Epithelial cell of esophagus (primary cell): ENCODE measurements around the gene SETD5.

Experiments used
- DNase-seq: peaks from one replicate; pipeline ENCODE4 v3.0.0; 2010; ENCODE audit warnings: low read depth
- H3K4me3 ChIP-seq: 2 replicates; pipeline ENCODE4 v1.5.1; 2011; ENCODE audit warnings: mild to moderate bottlenecking, low read length, control low read depth
- TF ChIP-seq, protein P1 (sequence below): IDR thresholded peaks from 2 replicates; pipeline ENCODE4 v1.5.1; 2011; ENCODE audit warnings: low read depth, mild to moderate bottlenecking, low read length, control low read depth, inconsistent platforms; ENCODE audit not compliant: insufficient read depth; ENCODE audit errors: missing control alignments

Gene SETD5

DNA sequence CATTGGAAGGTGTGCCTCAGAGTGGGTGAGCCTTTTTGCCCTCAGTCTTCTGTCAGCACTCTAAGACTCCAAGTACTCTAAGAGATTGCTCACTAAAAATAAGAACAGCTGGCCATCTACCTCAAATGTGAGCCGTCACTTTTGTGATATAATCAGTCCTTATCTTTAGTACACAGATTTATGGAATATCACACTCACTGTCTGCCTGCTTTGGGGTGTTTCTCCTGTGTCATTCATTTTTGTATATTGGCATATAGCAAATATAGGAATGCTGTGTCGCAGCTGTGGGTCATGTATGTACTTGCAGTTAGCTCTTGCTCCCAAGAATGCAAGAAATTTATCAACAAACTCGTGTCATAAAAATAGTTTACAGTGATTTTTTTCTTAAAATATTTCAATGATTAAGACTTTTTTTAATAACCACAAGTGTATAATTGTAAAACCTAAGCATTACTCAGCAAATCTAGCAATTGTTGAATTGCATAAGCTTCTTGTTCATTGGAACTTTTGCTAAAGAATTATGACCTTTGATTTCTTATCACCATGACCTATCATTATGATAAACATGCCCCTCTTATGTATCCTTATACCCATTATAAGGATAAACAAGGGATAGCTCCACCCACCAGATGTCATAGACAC lies 18.8 kb downstream of the SETD5 start:
- no peak overlapping the region for H3K4me3 ChIP-seq
- peak; percentile 71 for DNase-seq
- TF ChIP-seq, protein P1, sequence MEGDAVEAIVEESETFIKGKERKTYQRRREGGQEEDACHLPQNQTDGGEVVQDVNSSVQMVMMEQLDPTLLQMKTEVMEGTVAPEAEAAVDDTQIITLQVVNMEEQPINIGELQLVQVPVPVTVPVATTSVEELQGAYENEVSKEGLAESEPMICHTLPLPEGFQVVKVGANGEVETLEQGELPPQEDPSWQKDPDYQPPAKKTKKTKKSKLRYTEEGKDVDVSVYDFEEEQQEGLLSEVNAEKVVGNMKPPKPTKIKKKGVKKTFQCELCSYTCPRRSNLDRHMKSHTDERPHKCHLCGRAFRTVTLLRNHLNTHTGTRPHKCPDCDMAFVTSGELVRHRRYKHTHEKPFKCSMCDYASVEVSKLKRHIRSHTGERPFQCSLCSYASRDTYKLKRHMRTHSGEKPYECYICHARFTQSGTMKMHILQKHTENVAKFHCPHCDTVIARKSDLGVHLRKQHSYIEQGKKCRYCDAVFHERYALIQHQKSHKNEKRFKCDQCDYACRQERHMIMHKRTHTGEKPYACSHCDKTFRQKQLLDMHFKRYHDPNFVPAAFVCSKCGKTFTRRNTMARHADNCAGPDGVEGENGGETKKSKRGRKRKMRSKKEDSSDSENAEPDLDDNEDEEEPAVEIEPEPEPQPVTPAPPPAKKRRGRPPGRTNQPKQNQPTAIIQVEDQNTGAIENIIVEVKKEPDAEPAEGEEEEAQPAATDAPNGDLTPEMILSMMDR, result no peak

DNA sequence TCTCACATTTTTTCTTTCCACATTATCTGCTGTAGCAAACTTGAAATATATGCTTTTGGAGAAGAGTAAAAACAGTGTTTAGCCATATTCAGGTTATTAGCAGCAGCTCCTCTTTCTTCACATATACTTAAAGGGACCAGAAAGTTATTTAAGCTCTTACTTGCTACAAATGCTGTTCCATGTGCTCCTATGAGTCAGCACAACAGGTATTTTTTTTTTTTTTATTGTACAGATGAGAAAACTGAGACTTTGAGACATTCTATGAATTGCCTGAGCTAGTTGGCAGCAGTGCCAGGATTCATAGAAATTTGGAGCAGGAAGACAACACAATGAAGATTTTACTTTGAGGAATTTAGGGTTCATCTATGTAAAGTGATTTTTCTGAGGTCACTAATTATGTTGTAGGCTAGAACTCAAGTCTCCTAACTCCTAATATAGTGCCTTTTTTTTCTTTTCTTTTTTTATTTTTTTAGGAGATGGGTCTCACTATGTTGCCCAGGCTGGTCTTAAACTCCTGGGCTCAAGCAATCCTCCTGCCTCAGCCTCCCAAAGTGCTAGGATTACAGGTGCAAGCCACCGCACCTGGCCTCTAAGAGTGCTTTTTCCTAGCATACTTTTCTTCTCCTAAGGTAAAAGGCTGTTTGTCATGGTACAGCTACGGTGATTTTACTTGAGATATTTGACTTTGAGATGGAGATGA lies 23.6 kb downstream of the SETD5 start:
- TF ChIP-seq, protein P1, result no peak
- peak; percentile 58 for DNase-seq
- no peak overlapping the region for H3K4me3 ChIP-seq

DNA sequence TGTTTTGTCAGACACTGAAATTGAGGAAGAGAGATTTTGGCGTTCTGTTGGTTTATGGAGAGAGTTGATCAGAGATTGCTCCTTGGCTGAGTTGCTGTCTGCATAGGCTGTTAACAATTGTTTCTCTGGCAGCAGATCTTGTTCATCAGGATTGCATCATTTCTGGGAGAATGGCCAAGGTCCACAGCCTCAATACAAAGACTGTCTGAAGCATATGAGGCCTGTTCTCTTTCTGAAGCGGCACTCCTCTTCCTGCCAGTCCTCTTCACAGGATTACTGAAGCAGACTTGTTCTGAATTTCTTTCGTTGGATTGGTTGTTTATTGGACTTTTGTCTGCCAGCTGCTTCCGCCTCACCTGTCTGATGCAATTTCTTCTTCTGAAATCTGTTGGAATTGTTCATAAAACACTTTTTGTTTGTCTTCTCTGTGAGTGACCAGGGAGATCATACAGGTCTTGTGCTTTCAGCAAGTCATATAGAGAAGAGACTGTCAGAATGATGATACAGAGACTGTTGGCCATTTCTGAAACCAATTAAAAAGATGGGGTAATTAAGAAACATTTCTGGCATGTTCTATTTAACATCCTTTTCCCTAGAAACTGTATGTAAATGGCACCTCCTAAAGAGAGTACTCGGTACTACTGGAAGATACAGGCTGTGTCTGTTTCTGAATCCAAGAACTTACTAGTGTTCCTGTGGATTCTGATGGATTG lies 25.5 kb downstream of the SETD5 start:
- H3K4me3 ChIP-seq, result no peak overlapping the region
- TF ChIP-seq, protein P1, result peak; percentile 64
- peak; percentile 98 for DNase-seq

DNA sequence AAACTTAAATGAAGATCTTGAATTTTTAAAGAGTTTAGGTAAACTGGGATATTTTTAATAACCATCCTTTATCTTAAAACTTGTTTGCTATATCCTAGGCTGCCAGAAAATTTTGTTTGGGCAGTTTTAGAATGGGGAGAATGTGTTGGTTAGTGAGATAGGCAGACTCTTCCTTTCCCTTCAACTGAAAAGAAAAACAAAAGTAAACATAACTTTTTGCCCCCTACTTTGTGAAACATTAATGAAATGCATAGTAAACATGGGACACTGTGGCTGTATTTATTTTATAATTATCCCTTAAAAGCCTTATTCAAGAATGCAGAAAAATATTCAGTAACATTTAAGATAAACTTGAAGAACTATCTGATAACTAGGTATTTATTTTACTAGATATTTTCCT lies 31.0 kb downstream of the SETD5 start:
- TF ChIP-seq, protein P1, result no peak
- DNase-seq, result no peak
- H3K4me3 ChIP-seq, result no peak overlapping the region

DNA sequence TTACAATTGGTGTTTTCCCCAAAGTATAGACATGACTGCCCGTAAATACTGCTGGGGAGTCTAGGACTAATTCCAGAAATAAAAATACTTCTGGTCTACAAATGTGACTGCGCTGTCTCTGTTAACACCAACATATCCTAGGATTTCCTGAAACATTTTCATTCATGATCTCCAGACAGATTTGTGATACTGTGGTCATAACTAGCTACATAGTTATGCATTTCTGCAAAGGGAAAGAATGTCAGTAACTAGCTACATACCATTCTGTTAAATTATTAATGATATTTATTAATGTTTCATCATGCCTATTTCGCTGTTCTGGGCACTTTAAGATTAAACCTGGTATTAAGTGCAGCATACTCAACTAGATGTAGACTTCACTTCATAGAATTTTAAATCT lies 33.3 kb downstream of the SETD5 start:
- H3K4me3 ChIP-seq, result no peak overlapping the region
- no peak for DNase-seq
- TF ChIP-seq, protein P1, result no peak

DNA sequence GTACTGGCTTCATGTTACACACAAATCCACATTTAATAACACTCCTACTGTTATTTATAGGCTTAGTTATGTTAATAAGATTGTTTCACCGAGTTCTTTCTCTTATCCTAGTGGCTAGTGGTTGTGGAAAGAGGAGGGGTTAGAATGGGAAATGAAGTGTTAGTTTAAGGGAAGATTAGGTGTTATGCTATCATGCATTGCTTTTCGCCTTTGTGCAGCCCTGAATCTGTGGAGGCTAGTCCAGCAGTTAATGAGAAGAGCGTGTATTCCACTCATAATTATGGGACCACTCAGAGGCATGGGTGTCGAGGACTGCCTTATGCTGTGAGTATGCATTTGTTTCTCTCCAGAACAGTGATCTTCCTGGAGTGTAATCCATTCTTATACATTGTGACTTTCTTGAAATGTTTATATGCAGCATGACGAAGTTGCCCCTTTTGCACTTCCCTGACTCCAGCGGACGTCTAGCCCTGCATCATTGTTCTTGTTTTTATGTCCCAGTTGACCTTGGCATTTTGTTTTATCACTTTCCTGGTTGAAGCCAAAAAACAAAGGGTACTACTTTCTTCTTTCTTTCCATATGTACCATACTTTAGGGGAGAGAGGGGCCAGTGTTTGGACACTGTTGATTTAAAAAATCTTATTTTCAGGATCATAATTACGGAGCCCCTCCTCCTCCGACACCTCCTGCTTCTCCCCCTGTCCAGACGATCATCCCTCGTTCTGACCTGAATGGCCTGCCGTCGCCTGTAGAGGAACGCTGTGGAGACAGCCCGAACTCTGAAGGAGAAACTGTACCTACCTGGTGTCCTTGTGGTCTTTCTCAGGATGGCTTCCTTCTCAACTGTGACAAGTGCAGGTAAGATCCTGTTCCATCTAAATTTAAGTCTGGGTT lies 36.5 kb downstream of the SETD5 start:
- no peak overlapping the region for H3K4me3 ChIP-seq
- TF ChIP-seq, protein P1, result no peak
- no peak for DNase-seq
